HG03159 (cell line): ENCODE measurements around the gene CRYBG1.

Source experiments
- ATAC-seq: cut with Tn5 transposase; IDR thresholded peaks from one replicate; pipeline ENCODE4 v1.9.1; 2021; ENCODE audit warnings: mild to moderate bottlenecking, moderate library complexity; ENCODE audit not compliant: unreplicated experiment

The CRYBG1 gene

DNA sequence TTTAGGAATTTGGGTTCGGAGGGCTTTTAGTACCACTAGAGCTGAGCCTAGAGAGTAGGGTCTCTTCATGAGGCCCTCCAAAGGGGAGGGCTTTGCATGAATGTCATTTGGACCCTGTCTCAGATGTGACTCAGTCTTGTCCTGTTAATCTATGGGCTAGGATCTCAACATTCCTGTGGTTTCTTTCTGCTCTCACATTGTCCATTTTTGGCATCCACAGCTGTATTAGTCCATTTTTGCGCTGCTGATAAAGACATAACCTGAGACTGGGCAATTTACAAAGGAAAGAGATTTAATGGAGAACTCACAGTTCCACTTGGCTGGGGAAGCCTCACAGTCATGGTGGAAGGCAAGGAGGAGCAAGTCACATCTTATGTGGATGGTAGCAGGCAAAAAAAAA is 61.0 kb downstream of the CRYBG1 start:
- no peak for ATAC-seq

GRCh38 chr6:106422534-106422933 is 62.0 kb downstream of the CRYBG1 start:
- ATAC-seq: no peak

DNA sequence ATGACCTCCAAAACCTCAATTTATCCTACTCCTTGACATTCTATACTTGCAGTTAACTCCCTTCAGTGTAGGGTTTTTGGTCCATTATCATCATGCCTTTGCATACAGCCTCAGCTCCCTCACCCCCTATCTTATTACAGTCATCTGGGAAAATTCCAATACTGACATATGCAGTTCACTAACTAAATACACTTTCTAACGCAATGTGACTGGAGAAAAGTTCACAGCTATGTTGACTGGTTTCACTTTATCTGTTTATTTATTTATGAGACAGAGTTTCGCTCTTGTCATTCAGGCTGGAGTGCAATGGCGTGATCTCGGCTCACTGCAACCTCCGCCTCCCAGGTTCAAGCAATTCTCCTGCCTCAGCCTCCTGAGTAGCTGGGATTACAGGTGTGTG is 64.9 kb downstream of the CRYBG1 start:
- no peak for ATAC-seq

- no peak for ATAC-seq
These were observed 65.9 kb downstream of the CRYBG1 start for GRCh38 chr6:106426250-106426970.

DNA sequence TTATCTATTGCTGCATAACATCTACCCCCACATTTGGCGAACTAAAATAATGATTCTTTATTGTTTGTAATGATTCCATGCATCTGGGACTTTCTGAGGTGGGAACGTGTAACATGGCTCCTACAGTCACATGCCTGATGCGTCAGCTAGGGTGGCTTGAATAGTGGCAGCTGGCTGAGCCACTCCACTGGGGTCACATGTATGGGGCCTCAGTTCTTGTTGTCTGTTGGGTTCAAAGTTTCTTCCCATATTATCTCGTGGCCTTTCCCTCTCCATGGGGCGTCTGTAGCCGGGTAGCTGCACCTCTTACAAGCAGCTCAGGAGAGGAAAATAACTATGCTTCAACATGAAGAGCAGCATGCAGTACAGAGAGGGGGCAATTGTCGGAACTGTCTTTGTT is 69.9 kb downstream of the CRYBG1 start:
- ATAC-seq: no peak

DNA sequence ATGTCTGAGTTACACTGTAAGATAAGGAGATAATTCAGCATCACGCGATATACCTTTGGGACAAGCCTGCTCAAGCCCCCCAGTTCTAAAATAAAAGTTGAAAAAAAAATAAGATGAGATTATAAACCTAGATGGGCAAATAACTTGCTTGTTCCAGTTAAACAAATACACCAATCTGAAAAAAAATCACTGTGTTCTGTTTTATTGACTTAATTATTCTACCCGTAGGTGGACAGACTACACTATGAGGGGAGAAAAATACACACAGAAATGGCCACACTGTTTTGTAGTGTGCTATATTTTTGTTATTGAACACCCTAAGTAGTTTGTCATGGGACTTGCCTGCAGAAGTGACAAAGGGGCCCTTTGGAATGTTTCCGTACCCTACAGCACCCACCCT is 70.9 kb downstream of the CRYBG1 start:
- no peak for ATAC-seq

DNA sequence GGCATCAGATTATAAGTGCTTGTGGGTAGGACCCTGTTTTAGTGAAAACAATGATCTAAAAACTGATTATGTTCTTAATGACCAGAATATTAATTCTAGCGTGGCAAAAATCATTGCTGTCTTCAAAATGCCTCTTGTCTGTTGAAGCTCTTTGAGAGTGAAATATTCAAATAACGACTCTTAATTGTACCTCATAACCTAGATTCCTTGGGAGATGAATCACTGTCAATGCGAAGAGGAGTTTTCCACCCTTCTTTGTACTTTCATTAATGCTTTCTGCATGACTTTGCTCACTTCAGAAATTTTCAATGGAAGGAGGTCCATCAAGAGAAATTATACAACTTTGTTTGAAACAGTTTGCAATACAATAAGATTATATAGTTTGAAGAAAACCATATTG is 71.5 kb downstream of the CRYBG1 start:
- ATAC-seq: no peak

- ATAC-seq: no peak
These were observed 74.0 kb downstream of the CRYBG1 start for GRCh38 chr6:106434530-106434929.

DNA sequence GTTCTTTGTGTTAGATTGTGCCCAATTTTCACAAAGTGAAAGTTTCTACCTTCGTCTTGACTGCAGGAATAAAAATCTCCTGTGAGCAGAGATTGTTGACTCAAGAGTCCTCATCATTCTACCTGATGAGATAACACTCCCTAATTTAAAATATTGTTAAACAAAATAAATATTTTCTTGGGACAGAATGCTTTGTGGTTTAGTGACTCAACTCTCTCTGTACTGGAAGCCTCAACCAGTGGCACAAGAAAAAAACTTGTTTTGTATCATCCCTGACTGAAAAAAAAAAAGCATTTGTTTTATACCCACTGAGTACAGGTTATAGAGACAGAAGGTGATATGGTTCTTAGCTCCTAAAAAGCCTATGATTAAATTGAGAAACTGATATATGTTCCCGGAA is 78.9 kb downstream of the CRYBG1 start:
- no peak for ATAC-seq

DNA sequence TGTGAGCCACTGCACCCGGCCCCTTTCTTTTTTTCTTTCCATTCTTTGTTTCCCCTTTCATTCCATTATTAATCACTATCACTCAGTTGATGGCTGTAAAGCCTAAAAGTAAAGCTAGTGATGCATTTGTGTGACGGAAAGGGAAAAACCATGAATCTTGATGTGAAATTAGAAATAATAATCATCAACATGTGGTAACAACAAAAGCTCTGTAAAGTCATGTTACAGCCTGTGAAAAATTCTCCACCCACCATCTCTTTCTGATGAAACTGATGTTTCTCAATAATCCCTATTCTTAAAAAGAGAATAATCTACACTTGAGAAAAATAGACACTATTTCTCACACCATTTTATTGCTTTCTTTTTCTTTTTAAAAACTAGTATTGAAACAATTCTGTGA is 80.0 kb downstream of the CRYBG1 start:
- no peak for ATAC-seq

- ATAC-seq: no peak
These were observed 81.9 kb downstream of the CRYBG1 start for GRCh38 chr6:106442395-106442794.

GRCh38 chr6:106444777-106445507 is 84.4 kb downstream of the CRYBG1 start:
- ATAC-seq: no peak

DNA sequence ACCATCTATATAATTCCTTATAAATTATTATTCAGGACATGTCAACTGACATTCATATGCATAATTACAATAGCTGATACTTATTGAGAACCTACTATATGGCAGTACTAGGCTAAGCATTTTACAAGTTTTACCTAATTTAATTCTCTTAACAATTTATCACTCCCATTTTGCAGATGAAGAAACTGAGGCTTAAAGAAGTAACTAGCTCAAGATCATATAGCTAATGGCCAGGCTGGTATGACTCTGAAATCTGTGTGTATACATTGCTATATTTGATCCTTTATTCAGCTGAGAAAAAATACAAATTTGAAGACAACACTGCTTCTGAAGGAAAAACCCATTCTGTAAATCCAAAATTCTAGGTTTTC is 85.0 kb downstream of the CRYBG1 start:
- ATAC-seq: no peak

DNA sequence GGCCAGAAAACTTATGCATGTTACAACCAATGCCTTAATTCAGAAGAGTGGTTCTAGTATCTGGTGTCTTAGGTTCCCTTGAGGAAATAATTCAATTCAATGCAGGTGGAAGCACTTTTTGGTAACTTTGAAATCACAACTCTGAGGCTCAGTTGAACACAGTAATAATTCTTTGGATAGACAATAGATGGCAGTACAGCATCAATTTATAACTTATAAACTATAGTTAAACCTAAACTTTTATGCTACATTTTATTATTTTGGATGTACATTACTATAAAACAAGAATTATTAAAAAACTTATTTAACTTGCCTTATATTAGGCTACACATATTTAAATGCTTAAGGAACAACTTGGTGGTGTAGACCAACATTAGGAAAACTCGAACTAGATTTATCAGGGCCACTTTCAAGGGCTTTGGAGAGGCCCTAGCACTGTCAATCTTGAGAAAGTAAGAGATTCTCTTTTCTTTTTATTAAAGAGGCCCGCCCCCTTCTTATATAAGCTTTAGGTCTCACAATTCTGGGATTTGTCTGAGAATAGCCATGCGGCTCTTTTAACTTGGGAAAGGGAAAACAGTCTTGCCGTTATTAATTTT is 85.9 kb downstream of the CRYBG1 start:
- ATAC-seq: no peak

DNA sequence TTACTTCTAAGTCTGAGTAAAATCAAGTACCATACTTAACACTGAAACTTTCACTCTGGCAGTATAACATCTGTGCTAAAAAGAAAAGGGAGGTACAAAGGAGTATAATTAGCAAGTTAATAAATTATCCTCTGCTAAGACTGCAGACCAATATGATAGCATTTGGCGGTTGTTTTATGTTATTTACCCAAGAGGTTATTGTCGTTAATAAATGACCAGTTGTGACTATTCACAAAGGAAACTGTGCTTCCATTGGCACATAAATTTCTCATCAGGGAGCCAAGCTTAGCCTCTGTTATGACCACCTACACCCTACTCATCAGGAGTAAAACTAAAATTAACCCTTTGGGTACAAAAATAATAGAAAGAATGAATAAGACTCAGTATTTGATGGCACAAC is 86.5 kb downstream of the CRYBG1 start:
- ATAC-seq: no peak

DNA sequence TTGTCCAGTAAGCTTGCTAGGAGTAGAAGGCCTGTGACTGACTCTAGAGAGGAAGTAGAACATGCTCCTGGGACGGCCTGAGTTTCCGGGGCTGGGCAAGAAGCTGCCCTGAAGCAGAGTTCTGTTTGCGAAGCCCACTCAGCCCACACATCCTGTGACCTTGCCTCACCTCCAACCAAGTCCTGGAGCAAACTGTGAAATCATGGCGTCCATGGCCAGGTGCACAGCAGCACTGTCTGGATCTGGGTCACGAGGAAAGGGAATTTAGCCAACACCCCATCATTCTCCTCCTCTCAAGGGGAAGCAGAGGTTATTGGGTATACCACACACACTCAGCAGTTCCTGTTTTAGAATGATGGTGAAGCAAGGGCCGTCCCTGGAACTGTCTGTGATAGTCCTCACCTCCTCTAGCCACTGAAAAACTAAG is 87.5 kb downstream of the CRYBG1 start:
- ATAC-seq: no peak

DNA sequence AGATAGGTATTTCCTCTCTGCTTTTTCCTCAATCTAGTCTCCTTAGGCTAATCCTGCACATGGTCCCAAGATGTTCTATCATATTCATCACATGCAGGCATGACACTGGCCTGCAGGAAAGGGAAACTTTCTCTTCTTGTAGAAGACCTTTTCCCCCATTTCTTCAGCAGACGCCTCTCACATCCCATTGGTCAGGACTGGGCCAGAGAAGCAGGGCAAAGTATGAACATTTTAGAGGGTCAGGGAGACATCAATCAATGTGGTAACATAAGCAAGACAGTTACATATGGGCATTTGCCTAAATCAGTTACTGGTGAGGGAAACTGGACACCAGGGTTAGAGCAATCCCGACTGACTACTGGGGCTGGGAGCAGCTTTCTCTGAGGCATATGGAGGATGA is 90.1 kb downstream of the CRYBG1 start:
- no peak for ATAC-seq

DNA sequence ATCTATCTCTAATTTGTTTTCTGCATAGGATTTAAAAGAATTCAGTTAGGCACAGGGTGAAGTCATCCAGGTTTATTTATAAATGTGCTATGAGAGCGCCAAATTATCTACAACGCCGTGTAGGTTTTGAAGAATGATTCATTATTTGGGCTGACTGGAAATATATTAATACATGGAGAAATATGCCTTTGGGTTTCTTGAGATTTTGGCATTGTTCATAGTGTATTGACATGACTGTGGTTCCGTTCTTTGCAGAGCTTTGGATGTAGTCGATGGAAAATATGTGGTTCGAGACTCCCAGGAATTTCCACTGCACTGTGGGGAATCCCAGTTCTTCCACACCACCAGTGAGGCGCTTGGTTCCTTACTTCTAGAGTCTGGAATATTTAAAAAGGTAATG is 90.9 kb downstream of the CRYBG1 start:
- ATAC-seq: no peak

- no peak for ATAC-seq
These were observed 92.1 kb downstream of the CRYBG1 start for GRCh38 chr6:106452628-106453027.

DNA sequence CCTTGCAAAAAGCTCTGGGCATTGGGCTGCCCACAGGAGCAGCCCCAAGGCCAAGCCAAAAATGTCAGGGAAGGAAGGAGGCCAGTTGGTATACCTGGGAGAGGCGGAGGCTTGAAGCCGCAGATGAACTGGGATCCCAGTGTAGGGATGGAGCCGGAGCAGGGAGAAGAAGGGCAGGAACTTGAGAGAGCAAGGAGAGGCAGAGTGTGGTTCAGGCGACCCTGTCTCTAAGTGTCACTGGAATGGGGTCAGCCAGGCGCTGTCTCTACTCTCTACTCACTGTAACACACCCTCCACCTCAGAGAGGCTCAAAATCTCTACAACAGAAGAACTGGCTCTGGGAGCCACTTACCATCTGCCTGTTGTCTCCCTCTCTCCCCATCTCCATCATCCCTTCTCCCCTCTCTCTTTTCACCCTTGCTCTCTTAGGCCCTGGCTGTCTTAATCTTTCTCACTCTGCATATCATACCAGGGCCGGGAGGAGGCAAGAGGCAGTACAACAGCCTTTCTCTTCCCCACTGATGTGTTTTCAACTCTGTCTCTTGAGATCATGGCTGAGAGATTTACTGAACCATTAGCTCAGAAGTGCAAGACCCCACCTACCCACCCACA is 93.3 kb downstream of the CRYBG1 start:
- no peak for ATAC-seq

- no peak for ATAC-seq
These were observed 96.2 kb downstream of the CRYBG1 start for GRCh38 chr6:106456756-106457155.
